ENCODE results near the gene DYRK1A.

Gene DYRK1A

DNA sequence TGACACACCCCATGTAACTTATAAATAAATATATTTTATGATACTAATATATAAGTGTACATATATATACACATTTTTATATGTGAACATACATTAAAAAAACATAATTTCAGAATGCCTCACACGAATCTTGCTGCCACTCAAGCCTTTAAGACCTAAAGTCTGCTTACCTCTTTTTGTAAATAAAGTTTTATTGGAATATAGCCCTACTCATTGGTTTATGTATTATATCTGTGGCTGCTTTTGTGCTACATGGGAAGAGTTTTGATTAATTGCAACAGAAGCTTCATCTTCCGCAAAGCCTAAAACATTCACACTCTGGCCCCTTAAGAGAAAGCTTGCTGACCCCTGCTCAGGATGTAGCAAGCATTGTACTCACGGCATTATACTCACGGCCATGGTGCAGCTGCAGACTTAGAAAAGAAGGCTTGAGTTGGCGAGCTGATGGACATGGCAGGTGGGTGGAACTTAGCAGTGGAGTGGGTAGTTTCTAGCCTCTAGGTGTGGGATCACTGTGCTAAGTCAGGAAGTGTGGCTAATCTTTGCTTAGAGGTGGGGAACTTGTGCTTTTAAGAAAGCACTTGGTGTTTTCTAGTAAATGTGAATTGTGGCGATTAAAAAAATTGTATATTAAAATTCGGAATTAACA lies 80.8 kb downstream of the DYRK1A start:
- H3K4me3 ChIP-seq (ENCODE audit: low read length) = no peak overlapping the region
- DNase-seq (ENCODE audit: low read depth) = no peak
- TF ChIP-seq, protein P1, sequence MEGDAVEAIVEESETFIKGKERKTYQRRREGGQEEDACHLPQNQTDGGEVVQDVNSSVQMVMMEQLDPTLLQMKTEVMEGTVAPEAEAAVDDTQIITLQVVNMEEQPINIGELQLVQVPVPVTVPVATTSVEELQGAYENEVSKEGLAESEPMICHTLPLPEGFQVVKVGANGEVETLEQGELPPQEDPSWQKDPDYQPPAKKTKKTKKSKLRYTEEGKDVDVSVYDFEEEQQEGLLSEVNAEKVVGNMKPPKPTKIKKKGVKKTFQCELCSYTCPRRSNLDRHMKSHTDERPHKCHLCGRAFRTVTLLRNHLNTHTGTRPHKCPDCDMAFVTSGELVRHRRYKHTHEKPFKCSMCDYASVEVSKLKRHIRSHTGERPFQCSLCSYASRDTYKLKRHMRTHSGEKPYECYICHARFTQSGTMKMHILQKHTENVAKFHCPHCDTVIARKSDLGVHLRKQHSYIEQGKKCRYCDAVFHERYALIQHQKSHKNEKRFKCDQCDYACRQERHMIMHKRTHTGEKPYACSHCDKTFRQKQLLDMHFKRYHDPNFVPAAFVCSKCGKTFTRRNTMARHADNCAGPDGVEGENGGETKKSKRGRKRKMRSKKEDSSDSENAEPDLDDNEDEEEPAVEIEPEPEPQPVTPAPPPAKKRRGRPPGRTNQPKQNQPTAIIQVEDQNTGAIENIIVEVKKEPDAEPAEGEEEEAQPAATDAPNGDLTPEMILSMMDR (conservative IDR thresholded peaks at IDR 0.05; ENCODE audit: low read length) = no peak

DNA sequence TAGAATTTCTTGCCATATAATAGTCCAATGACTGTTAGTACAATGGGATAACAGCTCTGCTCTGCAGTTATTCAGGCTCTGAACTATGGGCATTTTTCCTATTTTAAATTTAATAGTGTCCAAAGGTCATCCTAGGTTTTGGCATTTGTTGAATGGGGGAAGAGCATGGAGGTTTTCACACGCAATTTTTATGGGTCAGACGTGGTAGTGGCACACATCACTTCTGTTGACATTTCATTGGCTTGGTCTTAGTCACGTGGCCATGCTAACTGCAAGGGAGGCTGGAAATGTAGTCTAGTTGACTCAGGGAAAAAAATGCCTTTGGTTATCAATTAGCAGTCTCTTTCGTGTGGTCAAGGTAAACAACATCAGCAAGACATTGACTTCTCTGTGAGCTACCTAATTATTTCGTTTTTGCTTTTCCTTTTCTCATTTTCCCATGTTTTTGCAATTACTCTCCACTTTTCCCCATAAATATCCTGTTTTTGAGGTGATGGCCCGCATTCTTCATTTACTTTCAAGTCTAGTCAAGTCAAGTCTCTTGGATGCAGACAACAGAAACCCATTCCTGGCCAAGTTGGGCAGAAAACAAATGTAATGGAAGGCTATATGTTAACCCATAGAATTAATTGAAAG lies 82.8 kb downstream of the DYRK1A start:
- no peak for DNase-seq (ENCODE audit: low read depth)
- TF ChIP-seq, protein P1 (conservative IDR thresholded peaks at IDR 0.05; ENCODE audit: low read length) = no peak
- no peak overlapping the region for H3K4me3 ChIP-seq (ENCODE audit: low read length)

DNA sequence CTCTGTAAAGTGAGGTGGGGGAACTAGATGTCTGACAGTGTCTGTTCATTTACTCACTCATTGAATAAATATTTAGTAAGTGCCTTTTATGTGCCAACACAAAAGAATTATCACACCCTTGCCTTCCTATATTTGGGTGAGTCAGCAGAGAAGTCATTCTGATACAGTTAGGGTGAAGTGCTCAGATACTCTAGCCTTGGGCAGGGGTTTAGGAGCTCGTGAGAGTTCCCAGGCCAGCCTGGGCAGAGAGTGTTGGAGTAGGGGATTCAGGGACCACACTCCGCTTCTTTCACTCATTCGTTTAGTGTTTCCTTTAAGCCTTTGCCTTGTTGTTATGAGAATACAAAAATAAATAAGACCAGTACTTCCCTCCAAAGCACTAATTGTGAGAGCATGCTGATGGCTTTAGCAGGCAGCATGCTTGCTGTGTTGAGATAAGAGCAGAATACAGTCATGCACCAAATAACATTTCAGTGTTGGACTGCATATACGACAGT lies 83.9 kb downstream of the DYRK1A start:
- TF ChIP-seq, protein P1 (conservative IDR thresholded peaks at IDR 0.05; ENCODE audit: low read length) = no peak
- H3K4me3 ChIP-seq (ENCODE audit: low read length) = no peak overlapping the region
- peak; percentile 32 for DNase-seq (ENCODE audit: low read depth)

DNA sequence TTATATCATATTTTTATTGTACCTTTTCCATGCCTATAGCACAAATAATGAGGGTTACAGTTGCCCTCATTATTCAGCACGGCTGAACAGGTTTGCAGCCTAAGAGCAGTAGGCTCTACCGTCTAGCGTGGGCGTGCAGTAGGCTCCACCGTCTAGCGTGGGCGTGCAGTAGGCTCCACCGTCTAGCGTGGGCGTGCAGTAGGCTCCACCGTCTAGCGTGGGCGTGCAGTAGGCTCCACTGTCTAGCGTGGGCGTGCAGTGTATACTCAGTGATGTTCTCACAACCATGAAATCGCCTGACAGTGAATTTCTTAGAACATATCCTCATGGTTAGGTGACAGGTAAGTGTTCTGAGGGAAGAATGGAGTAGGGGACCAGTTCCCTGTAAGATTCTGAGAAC lies 84.9 kb downstream of the DYRK1A start:
- DNase-seq (ENCODE audit: low read depth) = no peak
- H3K4me3 ChIP-seq (ENCODE audit: low read length) = no peak overlapping the region
- TF ChIP-seq, protein P1 (conservative IDR thresholded peaks at IDR 0.05; ENCODE audit: low read length) = no peak

DNA sequence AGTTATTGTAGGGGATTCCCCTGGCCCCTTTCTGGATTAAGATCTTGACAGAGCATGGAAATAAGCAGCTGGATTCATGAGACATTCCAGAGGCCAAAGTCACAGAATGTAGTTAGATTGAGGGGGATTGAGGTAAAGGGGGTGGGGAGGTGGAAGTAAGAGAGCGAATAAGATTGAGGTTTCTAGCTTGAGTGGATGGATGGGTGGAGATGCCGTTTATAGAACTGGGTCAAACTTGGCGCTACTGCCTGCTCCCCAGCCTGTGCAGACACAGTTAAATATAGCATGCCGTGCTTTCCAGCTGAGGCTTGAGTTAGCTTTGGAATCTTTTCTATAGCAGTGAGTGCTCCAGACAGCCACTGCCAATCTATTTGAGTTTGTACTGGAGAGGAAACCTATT lies 85.7 kb downstream of the DYRK1A start:
- TF ChIP-seq, protein P1 (conservative IDR thresholded peaks at IDR 0.05; ENCODE audit: low read length) = no peak
- DNase-seq (ENCODE audit: low read depth) = peak; percentile 92
- H3K4me3 ChIP-seq (ENCODE audit: low read length) = no peak overlapping the region; the same call in 1 of the 2 replicates

DNA sequence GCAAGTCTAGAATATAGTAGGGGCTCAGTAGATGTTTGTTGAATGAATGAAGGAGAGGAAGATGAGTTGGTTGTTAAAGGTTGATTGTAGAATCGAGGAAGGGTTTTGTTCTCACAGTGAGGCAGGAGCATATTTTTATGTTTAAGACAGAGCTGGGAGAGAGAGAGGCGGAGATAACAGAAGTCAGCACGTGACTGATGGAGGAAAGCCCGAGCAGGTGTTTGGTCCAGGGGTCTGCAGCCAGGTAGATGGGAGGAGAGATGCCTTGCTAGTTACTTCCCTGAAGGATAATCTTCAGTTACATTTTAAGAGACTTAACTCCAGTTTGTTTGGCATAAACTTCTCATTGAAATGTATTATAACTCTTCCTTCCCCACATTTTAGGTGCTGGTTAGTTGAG lies 86.8 kb downstream of the DYRK1A start:
- TF ChIP-seq, protein P1 (conservative IDR thresholded peaks at IDR 0.05; ENCODE audit: low read length) = no peak
- no peak overlapping the region for H3K4me3 ChIP-seq (ENCODE audit: low read length)
- DNase-seq (ENCODE audit: low read depth) = no peak
